HEK293 (cell line): Measurements from ENCODE around the gene CFAP43.

Experiments used
- CTCF ChIA-PET: fragments of 350-600 bp; formaldehyde crosslinking; extraction: SDS; loops from one replicate; lab custom pipeline; 2021; ENCODE audit warnings: antibody characterized with exemption; lab: Yijun Ruan, JAX
- POLR2A ChIA-PET: fragments of 300-600 bp; formaldehyde crosslinking; extraction: SDS; loops from one replicate; lab custom pipeline; 2020; ENCODE audit warnings: antibody characterized with exemption, inconsistent platforms; lab: Yijun Ruan, JAX
- H3K27ac ChIP-seq: fragments of 200-500 bp; sonication (Bioruptor generic); 2 replicates; pipeline ENCODE4 v1.5.1; 2014; ENCODE audit warnings: low read depth, low read length, control low read depth, inconsistent platforms; ENCODE audit errors: extremely low read depth
- H3K36me3 ChIP-seq, 2 experiments: fragments of 200-500 bp in 1 of 2; sonication (Bioruptor generic) in 1 of 2; 1 replicate in 1 of 2; 2 replicates in 1 of 2; pipeline ENCODE4 v1.5.1; 2014 to 2017; ENCODE audit warnings: inconsistent platforms in 2 of 2, low read length in 2 of 2; ENCODE audit not compliant: control insufficient read depth in 2 of 2, insufficient read depth in 1 of 2
- H3K4me1 ChIP-seq: fragments of 200-500 bp; sonication (Bioruptor generic); 2 replicates; pipeline ENCODE4 v1.5.1; 2014; ENCODE audit warnings: mild to moderate bottlenecking, low read length, inconsistent platforms; ENCODE audit not compliant: control insufficient read depth, insufficient read depth
- H3K4me3 ChIP-seq: 2 replicates; pipeline ENCODE4 v1.5.1; 2011; ENCODE audit warnings: low read depth, mild to moderate bottlenecking, control low read depth, low read length, moderate library complexity
- H3K9me3 ChIP-seq: fragments of 200-500 bp; sonication (Bioruptor generic); 2 replicates; pipeline ENCODE4 v1.5.1; 2014; ENCODE audit warnings: low read depth, low read length, inconsistent platforms; ENCODE audit not compliant: control insufficient read depth, insufficient read depth
- BCL11A ChIP-seq: fragments of 450-650 bp; formaldehyde crosslinking; IDR thresholded peaks from 2 replicates; pipeline ENCODE4 v1.5.1; 2016; ENCODE audit warnings: low read depth, missing biosample characterization, missing genetic modification characterization
- ELK4 ChIP-seq: IDR thresholded peaks from 2 replicates; pipeline ENCODE4 v1.6.1; 2011; ENCODE audit warnings: mild to moderate bottlenecking, low read depth, low read length, borderline replicate concordance
- GFI1B ChIP-seq: fragments of 450-650 bp; formaldehyde crosslinking; IDR thresholded peaks from 2 replicates; pipeline ENCODE4 v1.5.1; 2016; ENCODE audit warnings: missing biosample characterization, missing genetic modification characterization
- KLF10 ChIP-seq: fragments of 450-650 bp; IDR thresholded peaks from 2 replicates; pipeline ENCODE4 v1.5.1; 2018; ENCODE audit warnings: missing biosample characterization, mild to moderate bottlenecking, missing genetic modification characterization
- KLF7 ChIP-seq: fragments of 450-650 bp; formaldehyde crosslinking; IDR thresholded peaks from 2 replicates; pipeline ENCODE4 v1.5.1; 2016; ENCODE audit warnings: missing biosample characterization, missing genetic modification characterization, borderline replicate concordance
- PRDM1 ChIP-seq: fragments of 450-650 bp; formaldehyde crosslinking; IDR thresholded peaks from 2 replicates; pipeline ENCODE4; 2016; ENCODE audit warnings: missing biosample characterization, missing genetic modification characterization
- SETDB1 ChIP-seq: IDR thresholded peaks from one replicate; pipeline ENCODE4 v1.6.1; 2017; ENCODE audit warnings: mild to moderate bottlenecking, low read length, moderate library complexity, mixed read lengths; ENCODE audit not compliant: insufficient read length
- YY2 ChIP-seq: fragments of 450-650 bp; formaldehyde crosslinking; IDR thresholded peaks from 2 replicates; pipeline ENCODE4 v1.5.1; 2016; ENCODE audit warnings: missing biosample characterization, missing genetic modification characterization
- ZBTB1 ChIP-seq: fragments of 450-650 bp; formaldehyde crosslinking; IDR thresholded peaks from 2 replicates; pipeline ENCODE4 v1.5.1; 2016; ENCODE audit warnings: missing biosample characterization, missing genetic modification characterization
- ZNF138 ChIP-seq: fragments of 450-650 bp; formaldehyde crosslinking; IDR thresholded peaks from 2 replicates; pipeline ENCODE4 v1.5.1; 2016; ENCODE audit warnings: missing biosample characterization, missing genetic modification characterization, borderline replicate concordance
- ZNF24 ChIP-seq: fragments of 450-650 bp; formaldehyde crosslinking; IDR thresholded peaks from 2 replicates; pipeline ENCODE4 v1.5.1; 2016; ENCODE audit warnings: missing biosample characterization, missing genetic modification characterization
- ZNF274 ChIP-seq, 2 experiments: fragments of 200-500 bp in 1 of 2; fragments of 450-650 bp in 1 of 2; sonication (Bioruptor generic) in 1 of 2; formaldehyde crosslinking in 1 of 2; IDR thresholded peaks; 2 replicates each; pipeline versions ENCODE4 v1.5.1 to v1.6.1; 2014 to 2016; ENCODE audit warnings: borderline replicate concordance in 1 of 2, inconsistent platforms in 1 of 2, low read length in 1 of 2, missing biosample characterization in 1 of 2, missing genetic modification characterization in 1 of 2
- ZNF280D ChIP-seq: fragments of 450-650 bp; formaldehyde crosslinking; IDR thresholded peaks from 2 replicates; pipeline ENCODE4 v1.5.1; 2016; ENCODE audit warnings: missing biosample characterization, missing genetic modification characterization
- ZNF423 ChIP-seq: fragments of 450-650 bp; formaldehyde crosslinking; IDR thresholded peaks from 2 replicates; pipeline ENCODE4 v1.5.1; 2016; ENCODE audit warnings: missing biosample characterization, missing genetic modification characterization
- ZNF514 ChIP-seq: fragments of 450-650 bp; formaldehyde crosslinking; IDR thresholded peaks from 2 replicates; pipeline ENCODE4 v1.5.1; 2016; ENCODE audit warnings: missing biosample characterization, missing genetic modification characterization
- ZNF544 ChIP-seq: fragments of 450-650 bp; formaldehyde crosslinking; IDR thresholded peaks from 2 replicates; pipeline ENCODE4 v1.5.0; 2017; ENCODE audit warnings: missing biosample characterization, missing genetic modification characterization
- ZNF549 ChIP-seq: fragments of 450-650 bp; IDR thresholded peaks from 2 replicates; pipeline ENCODE4 v1.5.1; 2018; ENCODE audit warnings: missing biosample characterization, missing genetic modification characterization, mild to moderate bottlenecking, inconsistent platforms, moderate library complexity
- ZNF777 ChIP-seq: fragments of 450-650 bp; formaldehyde crosslinking; IDR thresholded peaks from 2 replicates; pipeline ENCODE4 v1.5.1; 2017; ENCODE audit warnings: missing biosample characterization, missing genetic modification characterization, borderline replicate concordance
- ZXDB ChIP-seq: fragments of 450-650 bp; formaldehyde crosslinking; IDR thresholded peaks from 2 replicates; pipeline ENCODE4 v1.5.1; 2016; ENCODE audit warnings: missing biosample characterization, missing genetic modification characterization
- TF ChIP-seq, protein P1 (sequence below): fragments of 450-650 bp; formaldehyde crosslinking; IDR thresholded peaks from 2 replicates; pipeline ENCODE4 v1.5.1; 2016; ENCODE audit warnings: missing biosample characterization, missing genetic modification characterization, low read depth
- TF ChIP-seq, protein P2 (sequence below): fragments of 450-650 bp; formaldehyde crosslinking; IDR thresholded peaks from 2 replicates; pipeline ENCODE4 v1.5.0; 2017; ENCODE audit warnings: missing biosample characterization, missing genetic modification characterization, borderline replicate concordance
- TF ChIP-seq, protein P3 (sequence below): fragments of 450-650 bp; formaldehyde crosslinking; IDR thresholded peaks from 2 replicates; pipeline ENCODE4 v1.5.1; 2016; ENCODE audit warnings: missing biosample characterization, missing genetic modification characterization

CFAP43 gene

DNA sequence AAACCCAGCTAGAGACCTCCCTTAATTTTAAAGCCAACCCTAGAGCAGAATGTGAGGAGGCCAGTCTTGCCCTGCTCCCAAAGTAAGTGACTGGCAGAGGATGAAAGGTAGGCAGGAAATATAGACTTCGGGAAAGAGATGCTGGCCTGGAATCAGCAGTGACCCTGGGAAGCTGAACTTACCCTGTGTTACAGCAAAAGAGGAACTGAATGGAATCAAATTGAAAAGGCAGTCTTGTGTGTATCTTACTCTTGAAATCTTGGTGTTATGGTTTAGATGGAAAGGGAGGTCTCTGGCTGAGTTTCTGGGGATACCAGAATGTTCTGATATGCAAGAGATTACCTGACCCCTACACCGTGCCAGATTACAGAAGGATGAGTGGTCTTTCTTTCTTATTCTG is 7.9 kb upstream of the CFAP43 start (continued):
- no peak for TF ChIP-seq ZNF777

DNA sequence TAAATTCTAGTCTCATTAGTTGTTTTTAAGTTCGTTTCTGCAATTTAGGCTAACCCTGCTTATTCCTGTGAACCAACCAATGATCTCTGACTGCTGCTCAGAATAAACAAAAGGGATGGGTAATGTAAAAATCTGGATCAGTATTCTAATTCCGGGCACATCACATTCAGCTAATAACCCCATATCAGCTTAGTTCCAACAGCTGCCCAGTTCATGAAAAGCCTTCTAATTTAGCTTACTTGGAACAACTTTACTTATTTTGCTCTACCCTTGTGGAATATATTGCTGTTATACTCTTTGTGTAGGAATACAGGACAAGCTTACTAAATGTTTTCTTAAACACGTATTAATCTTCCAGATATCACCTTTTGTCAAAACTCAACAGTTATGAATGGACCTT is 3.6 kb upstream of the CFAP43 start:
- TF ChIP-seq ELK4 (no peak), ZNF549 (peak; percentile 95), ZNF514 (tag by site-specific recombination) (no peak)
- TF ChIP-seq, protein P1, sequence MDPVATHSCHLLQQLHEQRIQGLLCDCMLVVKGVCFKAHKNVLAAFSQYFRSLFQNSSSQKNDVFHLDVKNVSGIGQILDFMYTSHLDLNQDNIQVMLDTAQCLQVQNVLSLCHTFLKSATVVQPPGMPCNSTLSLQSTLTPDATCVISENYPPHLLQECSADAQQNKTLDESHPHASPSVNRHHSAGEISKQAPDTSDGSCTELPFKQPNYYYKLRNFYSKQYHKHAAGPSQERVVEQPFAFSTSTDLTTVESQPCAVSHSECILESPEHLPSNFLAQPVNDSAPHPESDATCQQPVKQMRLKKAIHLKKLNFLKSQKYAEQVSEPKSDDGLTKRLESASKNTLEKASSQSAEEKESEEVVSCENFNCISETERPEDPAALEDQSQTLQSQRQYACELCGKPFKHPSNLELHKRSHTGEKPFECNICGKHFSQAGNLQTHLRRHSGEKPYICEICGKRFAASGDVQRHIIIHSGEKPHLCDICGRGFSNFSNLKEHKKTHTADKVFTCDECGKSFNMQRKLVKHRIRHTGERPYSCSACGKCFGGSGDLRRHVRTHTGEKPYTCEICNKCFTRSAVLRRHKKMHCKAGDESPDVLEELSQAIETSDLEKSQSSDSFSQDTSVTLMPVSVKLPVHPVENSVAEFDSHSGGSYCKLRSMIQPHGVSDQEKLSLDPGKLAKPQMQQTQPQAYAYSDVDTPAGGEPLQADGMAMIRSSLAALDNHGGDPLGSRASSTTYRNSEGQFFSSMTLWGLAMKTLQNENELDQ, result no peak
- TF ChIP-seq, protein P2, sequence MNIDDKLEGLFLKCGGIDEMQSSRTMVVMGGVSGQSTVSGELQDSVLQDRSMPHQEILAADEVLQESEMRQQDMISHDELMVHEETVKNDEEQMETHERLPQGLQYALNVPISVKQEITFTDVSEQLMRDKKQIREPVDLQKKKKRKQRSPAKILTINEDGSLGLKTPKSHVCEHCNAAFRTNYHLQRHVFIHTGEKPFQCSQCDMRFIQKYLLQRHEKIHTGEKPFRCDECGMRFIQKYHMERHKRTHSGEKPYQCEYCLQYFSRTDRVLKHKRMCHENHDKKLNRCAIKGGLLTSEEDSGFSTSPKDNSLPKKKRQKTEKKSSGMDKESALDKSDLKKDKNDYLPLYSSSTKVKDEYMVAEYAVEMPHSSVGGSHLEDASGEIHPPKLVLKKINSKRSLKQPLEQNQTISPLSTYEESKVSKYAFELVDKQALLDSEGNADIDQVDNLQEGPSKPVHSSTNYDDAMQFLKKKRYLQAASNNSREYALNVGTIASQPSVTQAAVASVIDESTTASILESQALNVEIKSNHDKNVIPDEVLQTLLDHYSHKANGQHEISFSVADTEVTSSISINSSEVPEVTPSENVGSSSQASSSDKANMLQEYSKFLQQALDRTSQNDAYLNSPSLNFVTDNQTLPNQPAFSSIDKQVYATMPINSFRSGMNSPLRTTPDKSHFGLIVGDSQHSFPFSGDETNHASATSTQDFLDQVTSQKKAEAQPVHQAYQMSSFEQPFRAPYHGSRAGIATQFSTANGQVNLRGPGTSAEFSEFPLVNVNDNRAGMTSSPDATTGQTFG (tag by site-specific recombination), result no peak
- H3K36me3 ChIP-seq, result no peaks in the 10 kb centered on the region
- CTCF ChIA-PET, result interaction anchor here (1.0 to 1.2 kb wide), 2 partner anchors 19 to 32 kb away, joined by 4 to 5 read pairs; partner anchors contain the start of gene GSTO1
- POLR2A ChIA-PET, result no interaction called here
- H3K4me1 ChIP-seq, result no peaks in the 10 kb centered on the region
- H3K4me3 ChIP-seq, result no peak overlapping the region
- H3K9me3 ChIP-seq, result no peaks in the 10 kb centered on the region
- H3K27ac ChIP-seq, result no peak overlapping the region

DNA sequence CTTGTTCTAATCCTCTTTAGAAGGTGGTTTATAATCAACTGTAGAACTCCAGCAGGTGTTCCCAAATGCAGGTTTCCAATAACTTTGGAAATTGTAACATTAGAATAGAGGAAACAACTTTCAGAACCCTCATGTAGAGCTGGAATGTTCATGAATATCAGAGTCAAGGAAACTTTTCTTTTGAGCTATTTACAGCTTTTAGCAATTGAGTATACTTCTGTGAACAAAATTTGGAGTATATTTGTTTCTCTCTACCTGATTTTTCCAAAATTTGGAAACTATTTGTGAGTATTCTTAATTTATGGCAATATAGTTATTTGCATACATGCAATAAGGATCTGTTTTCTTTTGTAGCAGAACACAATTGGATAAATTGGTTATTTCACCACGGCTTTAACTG is 2.8 kb upstream of the CFAP43 start:
- H3K36me3 ChIP-seq, result no peaks in the 10 kb centered on the region
- POLR2A ChIA-PET, result no interaction called here
- no peak overlapping the region for H3K4me3 ChIP-seq
- no peaks in the 10 kb centered on the region for H3K9me3 ChIP-seq
- no peaks in the 10 kb centered on the region for H3K4me1 ChIP-seq
- CTCF ChIA-PET, result interaction anchor here (1.0 to 1.2 kb wide), 2 partner anchors 20 to 33 kb away, joined by 4 to 5 read pairs; partner anchors contain the start of gene GSTO1
- no peak overlapping the region for H3K27ac ChIP-seq
- TF ChIP-seq GFI1B (tag by site-specific recombination) (no peak), SETDB1 (peak; percentile 97), ZNF24 (tag by site-specific recombination) (0 out of 2 replicates have a peak, but pooled peaks have one; percentile 19), ZNF138 (no peak), BCL11A (tag by site-specific recombination) (no peak), YY2 (tag by site-specific recombination) (no peak), ZNF274 (IDR thresholded peaks at IDR 0.05; ENCODE audit: low read length) (no peak), ZNF274 (tag by site-specific recombination; IDR thresholded peaks at IDR 0.05; ENCODE audit: borderline replicate concordance) (no peak), ZNF544 (tag by site-specific recombination) (no peak), PRDM1 (no peak), ZNF423 (tag by site-specific recombination) (no peak), ZNF280D (tag by site-specific recombination) (no peak), KLF7 (no peak), ZBTB1 (tag by site-specific recombination) (no peak), ZNF549 (peak; percentile 67; the same call in 1 of the 2 replicates), ZXDB (tag by site-specific recombination) (no peak), KLF10 (tag by site-specific recombination) (no peak)
- TF ChIP-seq, protein P3, sequence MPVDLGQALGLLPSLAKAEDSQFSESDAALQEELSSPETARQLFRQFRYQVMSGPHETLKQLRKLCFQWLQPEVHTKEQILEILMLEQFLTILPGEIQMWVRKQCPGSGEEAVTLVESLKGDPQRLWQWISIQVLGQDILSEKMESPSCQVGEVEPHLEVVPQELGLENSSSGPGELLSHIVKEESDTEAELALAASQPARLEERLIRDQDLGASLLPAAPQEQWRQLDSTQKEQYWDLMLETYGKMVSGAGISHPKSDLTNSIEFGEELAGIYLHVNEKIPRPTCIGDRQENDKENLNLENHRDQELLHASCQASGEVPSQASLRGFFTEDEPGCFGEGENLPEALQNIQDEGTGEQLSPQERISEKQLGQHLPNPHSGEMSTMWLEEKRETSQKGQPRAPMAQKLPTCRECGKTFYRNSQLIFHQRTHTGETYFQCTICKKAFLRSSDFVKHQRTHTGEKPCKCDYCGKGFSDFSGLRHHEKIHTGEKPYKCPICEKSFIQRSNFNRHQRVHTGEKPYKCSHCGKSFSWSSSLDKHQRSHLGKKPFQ (tag by site-specific recombination), result no peak
